Activated CD4-positive, alpha-beta T cell treated with anti-CD3 and anti-CD28 coated beads for 48 hours (primary cell): Measurements from ENCODE around the gene NAA50.

Experiments used
- DNase-seq: peaks from one replicate; pipeline ENCODE4 v3.0.0-alpha.2; 2020

Gene NAA50

DNA sequence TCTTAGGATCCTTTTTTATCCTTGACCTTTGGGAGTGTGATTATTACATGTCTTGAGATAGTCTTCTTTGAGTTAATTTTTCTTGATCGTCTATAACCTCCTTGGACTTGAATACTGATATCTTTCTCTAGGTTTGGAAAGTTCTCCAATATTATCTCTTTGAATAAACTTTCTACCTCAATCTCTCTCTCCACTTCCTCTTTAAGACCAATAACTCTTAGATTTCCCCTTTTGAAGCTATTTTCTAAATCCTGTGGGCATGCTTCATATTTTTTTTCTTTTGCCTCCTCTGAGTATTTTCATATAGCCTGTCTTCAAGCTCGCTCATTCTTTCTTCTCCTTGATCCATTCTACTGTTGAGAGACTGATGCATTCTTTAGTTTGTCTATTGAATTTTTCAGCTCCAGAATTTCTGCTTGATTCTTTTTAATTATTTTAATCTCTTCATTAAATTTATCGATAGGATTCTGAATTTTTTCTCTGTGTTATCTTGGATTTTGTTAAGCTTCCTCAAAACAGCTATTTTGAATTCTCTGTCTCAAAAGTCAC, 61.7 kb downstream of the NAA50 start:
- DNase-seq = no peak

- DNase-seq = no peak
Measured at GRCh38 chr3:113678773-113679172, 67.3 kb downstream of the NAA50 start.

DNA sequence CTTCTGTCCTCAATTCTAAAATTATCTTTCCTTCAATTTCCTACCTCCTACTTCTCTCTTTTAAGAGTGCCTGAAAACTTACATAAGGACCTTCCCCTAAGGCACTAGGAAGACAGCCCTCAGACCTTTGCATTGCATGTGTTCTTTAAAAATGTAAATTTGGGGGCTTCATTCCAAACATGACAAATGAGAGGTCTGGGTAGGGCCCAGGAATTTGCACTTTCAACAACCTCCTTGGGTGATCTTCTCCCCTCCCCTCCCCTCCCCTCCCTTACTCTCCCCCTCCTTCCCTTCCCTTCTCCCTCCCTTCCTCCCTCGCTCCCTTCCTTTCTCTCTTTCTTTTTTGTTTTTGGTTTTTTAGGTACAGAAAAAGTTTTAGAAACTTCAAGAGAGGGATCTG, 68.3 kb downstream of the NAA50 start:
- DNase-seq = no peak

- DNase-seq = no peak
Measured at GRCh38 chr3:113676261-113676660, 69.8 kb downstream of the NAA50 start.

DNA sequence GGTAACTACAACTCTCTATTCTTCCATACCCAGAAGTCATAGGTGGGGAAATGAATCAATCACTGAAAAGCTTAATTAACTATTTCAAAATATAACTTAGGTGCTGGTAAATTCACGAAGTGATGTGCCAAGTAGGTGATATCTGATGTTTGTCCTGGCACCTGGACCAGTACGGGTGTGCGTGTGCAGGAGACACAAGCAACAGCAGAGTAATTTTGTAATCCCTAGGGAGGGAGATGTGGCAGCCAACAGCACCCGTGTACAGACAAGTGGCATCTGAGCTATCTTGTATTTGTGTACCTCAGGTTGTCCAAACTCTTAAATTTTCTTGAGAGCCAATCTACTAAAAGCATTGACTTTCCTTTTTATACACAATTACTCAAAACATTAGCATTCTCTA, 72.5 kb downstream of the NAA50 start:
- no peak for DNase-seq

GRCh38 chr3:113668015-113668414, 78.0 kb downstream of the NAA50 start:
- DNase-seq = no peak
